Measurements from ENCODE around the gene GCNT4.

GCNT4 gene

GRCh38 chr5:75044406-75044805, 8.0 kb downstream of the GCNT4 start:
- Mint-ChIP-seq H3K27me3 (ENCODE audit: low read depth) (peaks cover 15% of the 10 kb centered on the region), H3K36me3 (ENCODE audit: low read depth) (no peaks in the 10 kb centered on the region), H3K27ac (no peak overlapping the region), H3K4me1 (no peaks in the 10 kb centered on the region), H3K4me3 (no peak overlapping the region), H3K9me3 (no peaks in the 10 kb centered on the region)
- no peak for TF ChIP-seq CTCF (IDR thresholded peaks at IDR 0.05; ENCODE audit: unreplicated experiment in 3 of 3)

- no peaks in the 10 kb centered on the region for H3K9me3 Mint-ChIP-seq
- H3K4me3 Mint-ChIP-seq, result no peak overlapping the region
- H3K27me3 Mint-ChIP-seq (ENCODE audit: low read depth), result peaks cover 15% of the 10 kb centered on the region
- no peaks in the 10 kb centered on the region for H3K36me3 Mint-ChIP-seq (ENCODE audit: low read depth)
- no peak overlapping the region for H3K27ac Mint-ChIP-seq
- no peaks in the 10 kb centered on the region for H3K4me1 Mint-ChIP-seq
- TF ChIP-seq CTCF (IDR thresholded peaks at IDR 0.05; ENCODE audit: unreplicated experiment in 3 of 3), result no peak
Measured at GRCh38 chr5:75043633-75044264, 8.6 kb downstream of the GCNT4 start.

- Mint-ChIP-seq H3K27me3 (ENCODE audit: low read depth) (peaks cover 9% of the 10 kb centered on the region), H3K9me3 (no peaks in the 10 kb centered on the region), H3K4me1 (no peaks in the 10 kb centered on the region), H3K36me3 (ENCODE audit: low read depth) (no peaks in the 10 kb centered on the region), H3K27ac (no peak overlapping the region), H3K4me3 (no peak overlapping the region)
- TF ChIP-seq CTCF (IDR thresholded peaks at IDR 0.05; ENCODE audit: unreplicated experiment in 3 of 3), result no peak
Measured at GRCh38 chr5:75042522-75042921, 9.8 kb downstream of the GCNT4 start.

- Mint-ChIP-seq H3K9me3 (no peaks in the 10 kb centered on the region), H3K4me1 (no peaks in the 10 kb centered on the region), H3K27me3 (ENCODE audit: low read depth) (peaks cover 1% of the 10 kb centered on the region), H3K27ac (no peak overlapping the region), H3K4me3 (no peak overlapping the region), H3K36me3 (ENCODE audit: low read depth) (no peaks in the 10 kb centered on the region)
- no peak for TF ChIP-seq CTCF (IDR thresholded peaks at IDR 0.05; ENCODE audit: unreplicated experiment in 3 of 3)
Measured at GRCh38 chr5:75040973-75041372, 11.4 kb downstream of the GCNT4 start.

- H3K27ac Mint-ChIP-seq, result peak overlapping the region in 1 of 3 experiments; percentile 37
- H3K27me3 Mint-ChIP-seq (ENCODE audit: low read depth), result no peaks in the 10 kb centered on the region
- no peak for TF ChIP-seq CTCF (IDR thresholded peaks at IDR 0.05; ENCODE audit: unreplicated experiment in 3 of 3)
- no peak overlapping the region for H3K4me3 Mint-ChIP-seq
- H3K9me3 Mint-ChIP-seq, result no peaks in the 10 kb centered on the region
- no peaks in the 10 kb centered on the region for H3K36me3 Mint-ChIP-seq (ENCODE audit: low read depth)
- no peaks in the 10 kb centered on the region for H3K4me1 Mint-ChIP-seq
Measured at GRCh38 chr5:75037106-75037505, 15.3 kb downstream of the GCNT4 start.

GRCh38 chr5:75034137-75034739, 18.1 kb downstream of the GCNT4 start:
- no peaks in the 10 kb centered on the region for H3K9me3 Mint-ChIP-seq
- H3K4me1 Mint-ChIP-seq, result no peaks in the 10 kb centered on the region
- no peak for TF ChIP-seq CTCF (IDR thresholded peaks at IDR 0.05; ENCODE audit: unreplicated experiment in 3 of 3)
- no peaks in the 10 kb centered on the region for H3K36me3 Mint-ChIP-seq (ENCODE audit: low read depth)
- peaks cover 4% of the 10 kb centered on the region for H3K27me3 Mint-ChIP-seq (ENCODE audit: low read depth)
- H3K27ac Mint-ChIP-seq, result no peak overlapping the region
- H3K4me3 Mint-ChIP-seq, result no peak overlapping the region

Measured in nephron (organoid).